ENCODE data around the gene MYL12B.
A peak's percentile ranks its signal among the peaks of the same experiment; 100 is the strongest.
"Not testable (repeated sequence)": the region's sequence is repeated elsewhere in the genome, so short reads cannot be mapped to it uniquely, and the experiment has no call there.

MYL12B gene

DNA sequence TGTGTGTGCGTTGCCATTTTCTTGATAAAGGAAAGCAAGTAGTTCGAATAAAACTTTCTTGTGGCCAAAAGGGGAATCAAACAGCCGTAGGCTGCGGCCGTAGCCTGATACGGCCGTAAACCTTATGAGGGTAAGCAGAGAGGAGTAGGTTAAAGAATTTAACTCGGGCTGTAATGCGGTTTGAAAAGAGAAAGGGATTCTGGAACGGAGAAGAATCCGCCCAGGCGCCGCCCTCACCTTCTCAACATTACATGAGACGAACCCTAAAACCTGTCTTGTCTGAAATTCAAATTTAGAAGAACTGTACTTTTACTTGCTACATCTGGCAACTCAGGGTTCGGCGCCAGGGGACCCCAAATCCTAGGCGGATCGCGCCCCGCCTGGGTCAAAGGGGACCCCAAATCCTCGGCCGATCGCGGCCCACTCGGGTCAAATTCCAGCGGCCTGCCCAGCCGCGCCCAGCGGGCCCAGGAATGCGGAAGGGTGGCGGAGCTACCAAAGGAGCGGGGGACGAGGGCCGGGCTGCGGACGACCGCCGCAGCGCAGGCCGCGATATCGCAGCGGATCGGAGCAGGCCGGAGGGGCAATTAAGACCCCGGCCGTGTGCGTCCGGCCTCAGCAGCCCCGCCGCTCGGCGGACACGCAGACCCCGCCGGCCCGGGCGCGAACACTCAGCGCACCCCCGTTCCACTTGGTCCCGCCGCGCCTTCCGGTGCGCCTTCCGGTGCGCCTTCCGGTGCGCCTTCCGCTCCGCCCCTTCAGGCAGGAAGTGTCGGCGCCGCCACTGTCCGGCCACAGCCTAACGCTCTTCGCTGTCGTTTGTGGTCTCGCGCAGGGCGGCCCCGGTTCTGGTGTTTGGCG lies at the start of gene MYL12B:
Gene MYL12B, plus strand, starts transcription at position 761 of the 861 bp plus-strand sequence. CDS start 10,766 bp downstream, outside the sequence.
- peak; percentile 84 for DNase-seq (ENCODE audit: low spot score)

- no peak for DNase-seq (ENCODE audit: low spot score)
Observed at GRCh38 chr18:3212657-3213056, 49.3 kb upstream of the MYL12B start.

DNA sequence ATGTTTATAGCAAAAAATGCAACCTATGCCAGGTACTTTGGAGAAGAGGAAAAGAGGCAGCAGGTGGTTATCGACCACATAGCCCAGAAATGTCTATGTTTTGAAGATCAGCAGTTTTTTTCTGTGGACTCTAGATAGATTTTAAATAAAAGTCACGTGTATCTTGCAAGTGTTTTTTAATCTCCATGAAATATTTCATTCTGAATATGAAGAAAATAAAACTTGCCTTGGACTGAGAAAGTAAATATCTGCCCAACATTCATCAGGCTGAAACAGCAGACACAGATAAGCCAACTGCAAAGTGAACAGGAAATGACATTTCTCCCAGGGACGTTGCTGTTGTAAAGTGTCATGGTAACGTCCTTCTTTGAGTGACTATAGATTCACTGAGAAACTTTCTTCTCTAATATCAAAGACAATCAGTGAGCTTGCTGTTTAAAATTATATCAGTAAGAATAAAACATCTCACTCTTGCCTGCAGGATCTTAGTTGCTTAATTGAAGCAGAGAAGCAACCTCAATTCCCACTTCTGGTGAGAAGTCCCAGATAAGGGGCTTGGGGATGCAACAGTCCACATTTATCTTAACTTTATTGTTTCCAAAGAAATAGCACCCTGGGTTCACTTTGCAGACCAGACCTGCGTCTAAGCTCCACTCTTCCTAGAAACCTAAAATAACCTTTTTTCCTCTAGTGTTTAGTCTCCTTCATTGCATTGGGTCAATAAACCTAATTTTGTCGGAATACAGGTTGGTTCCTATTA lies 48.5 kb upstream of the MYL12B start:
- no peak for DNase-seq (ENCODE audit: low spot score)

DNA sequence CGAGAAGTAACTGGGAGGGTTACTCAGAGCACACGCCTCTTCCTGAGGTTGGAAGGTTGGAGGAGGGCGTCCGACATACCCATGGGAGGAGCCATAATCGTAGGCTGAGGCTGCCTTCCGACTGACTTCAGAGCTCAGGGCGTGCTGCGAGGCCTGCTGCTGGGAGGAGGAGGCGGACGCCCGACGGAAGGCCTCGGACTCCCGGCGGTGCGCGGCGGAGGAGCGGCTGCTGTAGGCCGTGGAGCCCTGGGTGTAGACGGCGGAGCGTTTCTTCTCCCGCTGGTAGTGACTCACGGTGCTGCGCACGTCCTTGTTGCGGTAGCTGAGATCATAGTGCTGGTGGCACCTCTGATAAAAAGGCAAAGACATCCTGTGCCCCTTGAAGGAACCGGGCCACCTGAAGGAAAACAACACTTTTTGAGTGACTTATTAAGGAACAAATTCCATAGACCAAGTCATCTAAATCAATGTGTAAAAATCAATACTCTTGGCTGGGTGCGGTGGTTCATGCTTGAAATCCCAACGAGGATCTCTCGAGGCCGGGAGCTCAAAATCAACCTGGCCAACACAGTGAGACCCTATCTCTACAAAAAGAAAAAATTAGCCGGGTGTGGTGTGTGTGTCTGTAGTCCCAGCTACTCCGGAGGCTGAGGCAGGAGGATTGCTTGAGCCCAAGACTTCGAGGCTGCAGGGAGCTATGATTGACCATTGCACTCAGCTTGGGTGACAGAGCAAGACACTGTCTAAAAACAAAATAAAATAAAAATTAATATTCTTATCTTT lies 46.9 kb upstream of the MYL12B start:
- no peak for DNase-seq (ENCODE audit: low spot score)

GRCh38 chr18:3216987-3217386 lies 44.9 kb upstream of the MYL12B start:
- no peak for DNase-seq (ENCODE audit: low spot score)

DNA sequence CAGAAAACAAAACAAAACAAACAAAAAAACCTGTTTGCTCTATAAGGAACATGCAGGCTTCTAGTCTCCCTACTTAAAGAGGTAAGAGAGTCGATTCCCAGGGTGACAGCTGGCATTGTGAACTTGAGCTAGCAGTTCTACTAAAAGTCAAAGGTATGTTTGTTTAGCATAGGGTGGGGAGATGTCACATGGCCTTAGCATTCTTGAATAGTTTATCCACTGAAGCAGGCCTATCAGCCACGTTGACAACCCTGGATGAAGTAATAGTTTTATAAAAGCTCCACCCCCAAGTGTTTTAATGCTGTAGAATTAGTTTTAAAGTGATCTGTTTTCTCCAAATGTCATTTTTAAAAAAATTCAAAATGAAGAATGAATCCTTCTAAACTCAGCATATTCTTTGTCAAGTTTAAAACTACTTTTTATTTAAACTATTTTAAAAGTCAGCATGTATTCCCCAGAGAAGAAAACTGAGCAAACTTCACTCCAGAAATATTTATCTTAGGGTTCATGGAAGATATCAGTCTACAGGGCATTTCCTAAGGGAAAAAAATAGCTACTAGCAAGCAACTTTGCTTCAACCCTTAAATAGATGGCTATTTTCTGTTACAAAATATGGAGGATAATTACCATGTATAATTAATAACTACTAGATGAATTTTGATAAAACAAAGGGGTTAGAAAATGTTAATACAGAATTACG lies 43.8 kb upstream of the MYL12B start:
- DNase-seq (ENCODE audit: low spot score) = no peak

DNA sequence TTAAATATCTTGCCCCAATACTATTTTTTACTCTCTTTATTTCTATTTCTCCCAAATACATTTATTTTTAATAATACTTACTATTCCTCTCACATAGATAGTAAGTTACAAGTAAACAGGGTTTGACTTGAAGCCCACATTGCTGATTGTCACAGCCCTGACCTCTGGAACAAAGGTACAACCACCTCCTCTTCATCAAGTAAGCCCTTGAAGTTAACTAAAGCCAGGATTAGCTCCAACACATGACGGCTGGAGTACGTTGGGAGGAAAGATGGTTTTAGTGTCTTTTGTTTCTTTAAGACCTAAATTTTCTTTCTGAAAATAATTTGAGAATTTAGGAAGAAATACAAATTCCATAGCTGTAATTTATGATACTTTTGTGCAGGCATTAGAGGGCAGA lies 43.1 kb upstream of the MYL12B start:
- DNase-seq (ENCODE audit: low spot score) = no peak

DNA sequence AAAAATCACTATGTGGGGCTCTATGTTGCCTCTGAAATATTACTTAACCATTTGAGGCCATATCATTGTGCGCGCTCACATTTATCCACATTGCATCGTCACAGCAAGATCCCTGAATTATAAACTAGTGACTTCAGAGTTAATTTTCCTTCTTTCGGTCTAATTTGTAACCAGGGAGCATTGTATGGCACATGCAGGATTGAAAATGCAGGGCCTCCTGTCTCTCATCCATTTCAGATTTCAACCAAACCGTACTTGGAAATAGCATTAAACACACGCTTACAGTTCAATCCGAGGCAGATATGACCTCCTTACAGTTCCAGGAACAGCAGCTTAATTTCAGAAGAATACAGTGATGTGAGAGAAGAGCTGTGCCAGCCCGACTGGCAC lies 42.7 kb upstream of the MYL12B start:
- DNase-seq (ENCODE audit: low spot score) = no peak

DNA sequence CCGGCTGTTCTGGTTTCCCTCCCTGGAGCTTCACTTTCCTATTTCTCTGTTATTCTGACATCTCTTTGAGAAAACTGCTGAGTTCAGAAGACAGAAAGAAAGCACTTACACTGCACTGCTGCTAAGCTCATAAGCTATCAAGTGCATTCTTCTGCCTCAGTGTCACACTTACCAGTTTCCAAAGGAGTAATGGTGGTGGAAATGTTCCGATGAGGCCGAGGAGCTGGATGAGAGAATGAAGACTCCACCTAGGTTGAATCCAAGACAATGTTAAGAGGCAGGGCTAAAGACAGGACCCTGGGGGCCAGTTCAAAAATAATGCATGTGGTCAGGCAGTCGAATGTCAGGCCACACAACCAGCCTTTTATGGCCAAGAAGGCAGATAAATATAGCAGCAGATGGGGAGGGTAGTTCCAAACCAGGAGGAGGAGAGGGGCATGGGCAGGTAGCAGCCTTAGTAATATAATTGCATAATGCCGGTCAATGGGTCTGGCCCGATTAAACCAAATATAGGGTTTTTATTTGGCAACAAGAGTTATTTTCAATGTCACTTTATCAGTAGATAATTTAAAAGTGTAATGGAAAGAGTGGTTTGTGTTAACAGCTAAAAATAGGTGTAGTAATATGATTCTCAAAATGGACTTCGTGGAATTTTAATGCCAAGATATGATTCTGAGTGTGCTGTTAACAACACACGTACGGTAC lies 42.1 kb upstream of the MYL12B start, which contains the start of gene MYOM1:
Gene MYOM1, minus strand, starts transcription at position 338 of the 705 bp plus-strand sequence. CDS start 4,745 bp downstream, outside the sequence.
- no peak for DNase-seq (ENCODE audit: low spot score)

DNA sequence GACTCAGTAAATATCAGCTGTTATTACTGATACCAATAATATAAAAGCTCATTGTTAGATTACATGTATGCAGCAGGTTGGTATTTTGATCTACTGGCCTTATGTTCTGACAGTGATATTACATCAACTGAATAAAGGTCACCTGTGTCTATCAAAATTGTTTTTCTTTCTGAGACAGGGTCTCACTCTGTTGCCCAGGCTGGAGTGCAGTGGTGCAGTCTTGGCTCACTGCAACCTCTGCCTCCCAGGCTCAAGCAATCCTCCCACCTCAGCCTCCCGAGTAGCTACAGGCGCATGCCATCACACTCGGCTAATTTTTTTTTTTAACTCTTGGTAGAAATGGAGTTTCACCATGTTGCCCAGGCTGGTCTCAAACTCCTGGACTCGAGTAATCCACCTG lies 41.1 kb upstream of the MYL12B start:
- DNase-seq (ENCODE audit: low spot score) = not testable (repeated sequence)

DNA sequence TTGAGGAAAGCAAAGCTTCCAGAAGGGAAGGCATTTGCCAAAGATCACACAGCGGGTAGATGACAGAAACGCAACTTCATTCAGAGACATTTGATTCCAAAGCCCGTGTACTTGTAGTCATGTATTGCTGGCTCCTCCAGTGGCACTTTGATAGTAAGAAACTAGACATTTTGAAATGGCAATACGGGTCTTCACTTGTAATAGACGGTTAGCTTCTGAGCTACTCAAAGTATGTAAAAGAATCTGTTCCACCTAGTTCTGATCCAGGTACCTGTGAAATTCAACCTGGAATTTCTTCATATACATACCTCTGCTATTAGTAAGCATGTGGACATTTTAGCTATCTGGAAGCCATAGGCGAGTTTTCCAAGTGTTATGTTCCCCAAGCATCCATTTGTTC lies 40.4 kb upstream of the MYL12B start:
- no peak for DNase-seq (ENCODE audit: low spot score)

GRCh38 chr18:3223356-3223755 lies 38.6 kb upstream of the MYL12B start:
- no peak for DNase-seq (ENCODE audit: low spot score)

- DNase-seq (ENCODE audit: low spot score) = no peak
Observed at GRCh38 chr18:3224223-3224622, 37.7 kb upstream of the MYL12B start.

DNA sequence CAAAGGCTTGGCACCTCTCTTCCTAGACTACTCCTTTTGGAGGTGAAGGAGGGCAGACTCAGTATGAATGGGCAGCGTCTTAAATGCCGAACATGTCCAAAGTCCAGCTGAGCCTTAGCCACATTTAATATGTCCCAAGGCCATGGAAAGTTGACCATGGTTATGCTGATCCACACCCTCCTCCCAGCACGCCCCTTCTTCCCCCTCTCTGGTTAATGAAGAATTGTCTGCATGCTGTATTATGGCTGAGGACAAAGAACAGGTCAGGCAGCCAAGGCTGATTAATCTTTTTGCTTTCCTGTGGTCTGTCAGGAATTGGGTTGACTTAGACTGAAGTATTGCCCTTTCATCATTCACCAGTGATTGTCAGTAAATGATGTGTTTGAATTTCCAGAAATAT lies 36.3 kb upstream of the MYL12B start:
- DNase-seq (ENCODE audit: low spot score) = no peak

- DNase-seq (ENCODE audit: low spot score) = no peak
Observed at GRCh38 chr18:3226048-3226447, 35.9 kb upstream of the MYL12B start.

GRCh38 chr18:3230401-3231334 lies 31.3 kb upstream of the MYL12B start:
- DNase-seq (ENCODE audit: low spot score) = peak; percentile 27

DNA sequence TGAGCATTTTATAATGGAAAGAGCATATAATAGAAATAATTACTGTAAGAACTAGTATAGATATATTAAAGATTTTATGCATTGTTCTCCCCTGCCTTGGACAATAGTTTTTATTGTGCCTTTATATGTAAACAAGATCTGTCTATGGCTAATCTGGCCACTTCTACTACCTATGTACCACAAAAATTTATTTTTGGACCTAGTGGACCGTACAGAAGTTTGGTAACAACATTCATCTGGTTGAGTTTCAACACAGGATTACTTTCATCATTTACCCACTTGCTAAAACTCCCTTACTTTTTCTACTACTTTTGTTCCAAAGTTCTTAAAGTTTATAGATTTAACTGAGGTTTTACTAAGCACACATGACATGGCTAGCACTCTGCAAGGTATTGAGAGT lies 28.9 kb upstream of the MYL12B start:
- no peak for DNase-seq (ENCODE audit: low spot score)

DNA sequence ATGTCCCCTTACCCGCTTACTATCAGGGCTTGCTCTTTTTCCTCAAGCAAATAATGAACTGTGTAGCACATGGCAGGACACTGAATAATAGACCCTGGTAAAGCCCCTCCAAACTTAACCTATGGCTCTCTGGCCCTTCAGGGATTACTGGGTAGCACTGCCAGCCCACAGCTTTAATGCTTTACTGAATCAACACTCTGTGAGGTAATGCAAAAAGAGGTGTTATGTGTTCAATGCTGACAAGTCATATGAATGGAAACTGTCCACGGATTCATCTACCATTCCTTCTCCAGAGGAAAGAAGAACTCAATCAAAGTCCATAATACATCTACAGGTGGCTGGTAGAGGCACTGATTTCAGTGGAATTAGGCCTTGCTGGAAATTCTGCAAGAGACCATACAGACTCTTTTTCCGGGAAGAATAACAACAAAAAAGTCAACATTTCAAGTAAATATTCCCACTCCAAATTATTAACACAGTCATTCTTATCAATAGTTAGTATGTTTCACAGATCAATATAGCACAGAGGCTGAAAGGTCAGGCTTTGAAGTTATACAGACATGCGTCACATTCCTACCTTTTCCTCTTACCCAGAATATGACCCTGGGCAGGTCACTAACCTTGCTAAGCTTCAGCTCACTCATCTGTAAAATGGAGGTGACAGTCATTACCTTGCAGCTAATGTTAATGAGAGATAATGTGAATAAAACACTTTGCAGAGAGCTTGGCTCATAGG lies 28.3 kb upstream of the MYL12B start:
- no peak for DNase-seq (ENCODE audit: low spot score)

DNA sequence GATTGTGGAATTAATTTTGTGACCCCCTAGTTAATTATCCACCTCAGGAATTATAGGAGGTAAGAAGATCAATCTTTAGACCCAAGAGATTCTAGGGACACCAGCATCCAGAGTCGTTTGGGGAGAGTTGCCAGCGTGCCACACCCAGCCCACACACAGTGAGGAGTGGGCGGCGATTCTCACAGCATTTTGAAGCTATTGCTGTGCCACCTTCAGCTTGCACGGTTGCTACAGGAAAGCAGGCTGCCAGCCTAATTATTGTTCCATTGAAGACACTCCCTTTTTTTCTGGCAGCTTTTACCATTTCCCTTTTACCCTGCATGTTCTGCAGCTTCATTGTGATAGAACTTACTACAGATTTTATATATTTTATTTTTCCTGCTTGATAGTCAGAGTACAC lies 27.5 kb upstream of the MYL12B start:
- no peak for DNase-seq (ENCODE audit: low spot score)

All from RKO (cell line).